SU-DHL-6 (cell line): ENCODE results near the gene KERA.

Experiments
- EZH2phosphoT487 ChIP-seq: fragments of 200-600 bp; sonication (generic), shearing (Covaris generic); conservative IDR thresholded peaks from 2 replicates; pipeline ENCODE4 v1.6.1; 2018; ENCODE audit warnings: mild to moderate bottlenecking, antibody characterized with exemption, low read length, moderate library complexity, mixed read lengths
- TF ChIP-seq, protein P1 (sequence below): fragments of 200-600 bp; sonication (generic); IDR thresholded peaks from one replicate; pipeline ENCODE4 v1.5.1; 2017; ENCODE audit warnings: antibody characterized with exemption, mild to moderate bottlenecking, low read length, moderate library complexity; ENCODE audit not compliant: insufficient read depth, poor library complexity, severe bottlenecking

DNA sequence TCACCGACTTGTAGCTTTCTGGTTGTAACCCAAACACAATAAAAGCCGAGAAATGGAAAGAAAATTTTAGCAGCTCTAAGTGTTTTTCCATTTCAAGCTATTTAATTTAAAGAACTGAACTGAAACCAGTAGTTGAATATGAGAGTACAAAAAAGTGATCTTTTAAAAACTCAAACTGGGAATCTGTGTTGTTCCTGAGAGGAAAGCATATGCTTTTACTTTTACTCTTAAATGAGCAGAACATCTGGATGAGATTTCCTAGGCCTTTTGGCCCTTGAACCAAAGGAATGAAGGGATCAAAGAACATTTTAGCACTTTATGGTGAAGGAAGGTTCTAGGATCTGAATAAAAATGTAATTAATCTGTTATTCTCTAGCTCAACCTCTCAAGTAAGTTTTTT lies 1.3 kb downstream of the KERA start:
- TF ChIP-seq EZH2phosphoT487, result no peak
- TF ChIP-seq, protein P1, sequence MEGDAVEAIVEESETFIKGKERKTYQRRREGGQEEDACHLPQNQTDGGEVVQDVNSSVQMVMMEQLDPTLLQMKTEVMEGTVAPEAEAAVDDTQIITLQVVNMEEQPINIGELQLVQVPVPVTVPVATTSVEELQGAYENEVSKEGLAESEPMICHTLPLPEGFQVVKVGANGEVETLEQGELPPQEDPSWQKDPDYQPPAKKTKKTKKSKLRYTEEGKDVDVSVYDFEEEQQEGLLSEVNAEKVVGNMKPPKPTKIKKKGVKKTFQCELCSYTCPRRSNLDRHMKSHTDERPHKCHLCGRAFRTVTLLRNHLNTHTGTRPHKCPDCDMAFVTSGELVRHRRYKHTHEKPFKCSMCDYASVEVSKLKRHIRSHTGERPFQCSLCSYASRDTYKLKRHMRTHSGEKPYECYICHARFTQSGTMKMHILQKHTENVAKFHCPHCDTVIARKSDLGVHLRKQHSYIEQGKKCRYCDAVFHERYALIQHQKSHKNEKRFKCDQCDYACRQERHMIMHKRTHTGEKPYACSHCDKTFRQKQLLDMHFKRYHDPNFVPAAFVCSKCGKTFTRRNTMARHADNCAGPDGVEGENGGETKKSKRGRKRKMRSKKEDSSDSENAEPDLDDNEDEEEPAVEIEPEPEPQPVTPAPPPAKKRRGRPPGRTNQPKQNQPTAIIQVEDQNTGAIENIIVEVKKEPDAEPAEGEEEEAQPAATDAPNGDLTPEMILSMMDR, result no peak
